AML-193 (cell line): ENCODE data around the gene PNMT.

ENCODE experiments used
- DNase-seq, 2 experiments: peaks; one replicate each; lab custom pipeline; 2025; lab: John Stamatoyannopoulos, UW

The PNMT gene

GRCh38 chr17:39653662-39654331 lies 14.5 kb upstream of the PNMT start:
- peak; percentile 61 to 74 for DNase-seq

GRCh38 chr17:39655105-39655504 lies 13.1 kb upstream of the PNMT start:
- DNase-seq, result no peak

GRCh38 chr17:39658346-39658745 lies 9.9 kb upstream of the PNMT start:
- DNase-seq, result no peak

GRCh38 chr17:39658760-39659159 lies 9.5 kb upstream of the PNMT start:
- no peak for DNase-seq

GRCh38 chr17:39659279-39660010 lies 8.8 kb upstream of the PNMT start:
- DNase-seq, result no peak

- DNase-seq, result no peak
Observed at GRCh38 chr17:39660011-39660360, 8.3 kb upstream of the PNMT start.

- no peak for DNase-seq
Observed at GRCh38 chr17:39660397-39661385, 7.6 kb upstream of the PNMT start.

- DNase-seq, result no peak
Observed at GRCh38 chr17:39661744-39662541, 6.3 kb upstream of the PNMT start.

GRCh38 chr17:39662551-39663339 lies 5.5 kb upstream of the PNMT start:
- DNase-seq, result no peak

- DNase-seq, result no peak
Observed at GRCh38 chr17:39663340-39663687, 4.9 kb upstream of the PNMT start.

GRCh38 chr17:39663688-39664580 lies 4.3 kb upstream of the PNMT start:
- DNase-seq, result no peak

- no peak for DNase-seq
Observed at GRCh38 chr17:39664581-39665561, 3.4 kb upstream of the PNMT start, which contains the start of gene TCAP. Gene TCAP, plus strand, starts transcription at chr17:39665349. Its CDS starts 11 bp downstream, at chr17:39665360.

- peak in 1 of 2 experiments; percentile 28 for DNase-seq
Observed at GRCh38 chr17:39665642-39666224, 2.5 kb upstream of the PNMT start.

- DNase-seq, result no peak
Observed at GRCh38 chr17:39666231-39666600, 2.0 kb upstream of the PNMT start.

GRCh38 chr17:39666601-39667261 lies 1.5 kb upstream of the PNMT start:
- DNase-seq, result no peak

- no peak for DNase-seq
Observed at GRCh38 chr17:39667262-39667944, 850 bp upstream of the PNMT start.
